Measurements from ENCODE around the gene MUC16.

MUC16 gene

GRCh38 chr19:9008667-9009066 is 1.5 kb downstream of the MUC16 start:
- DNase-seq, result no peak

DNA sequence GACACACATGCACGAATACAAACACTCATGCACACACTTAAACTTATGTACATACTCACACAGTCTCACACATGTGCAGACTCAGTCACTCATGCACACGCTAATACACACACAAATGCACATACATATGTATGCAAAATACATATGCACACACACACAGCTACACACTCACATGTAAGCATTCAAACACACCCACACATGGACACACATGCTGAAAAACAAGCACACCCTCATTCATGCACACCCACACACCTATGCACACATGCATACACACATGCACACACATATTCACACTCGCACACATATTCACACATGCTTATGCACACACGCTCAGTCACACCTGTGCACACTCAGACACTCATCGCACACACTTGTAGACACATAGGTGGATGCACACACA is 9.3 kb downstream of the MUC16 start:
- DNase-seq, result no peak

- DNase-seq, result no peak
Observed at GRCh38 chr19:8988204-8988603, 22.0 kb downstream of the MUC16 start.

GRCh38 chr19:8986296-8986695 is 23.9 kb downstream of the MUC16 start:
- no peak for DNase-seq

DNA sequence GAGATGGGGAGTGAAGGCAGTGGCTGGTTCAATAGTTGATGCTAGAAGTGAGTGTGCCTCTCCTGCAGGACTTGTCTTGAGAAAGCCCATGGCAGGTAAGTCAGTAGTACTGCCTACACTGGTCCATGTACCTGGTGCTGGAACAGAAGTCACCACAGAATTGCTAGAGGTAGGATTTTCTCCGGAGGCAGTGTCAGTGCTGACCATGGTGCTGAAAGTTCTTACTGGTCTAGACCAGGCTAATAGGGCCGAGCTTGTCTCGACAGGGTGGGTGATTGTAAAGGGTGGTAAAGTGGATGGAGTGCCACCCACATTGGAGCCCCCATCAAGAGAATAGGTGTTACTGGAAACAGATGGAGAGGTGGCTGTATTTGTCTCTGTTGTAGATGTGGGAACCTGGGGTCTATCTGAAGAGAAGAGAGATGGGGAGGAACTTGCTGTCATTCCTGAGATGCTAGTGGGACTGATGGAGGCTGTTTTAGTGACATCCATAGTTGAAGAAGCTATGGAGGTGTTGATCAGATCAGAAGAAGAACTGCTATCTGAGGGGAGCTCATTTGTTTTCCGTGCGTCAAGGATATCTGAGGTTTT is 36.6 kb downstream of the MUC16 start:
- DNase-seq, result no peak

GRCh38 chr19:8965887-8966286 is 44.3 kb downstream of the MUC16 start:
- no peak for DNase-seq

Measured in activated CD4-positive, alpha-beta T cell treated with anti-CD3 and anti-CD28 coated beads, Interleukin-2, amount 50 U/mL, for 4 hours (primary cell).